H7 (cell line): ENCODE results near the gene FLYWCH1. TPM values are rescaled to one million over a fixed set of nuclear protein-coding genes. Genes with fewer than 3 reads are reported as not detected.
"Not testable (repeated sequence)": the region's sequence is repeated elsewhere in the genome, so short reads cannot be mapped to it uniquely, and the experiment has no call there.

Source experiments
- DNase-seq: peaks from one replicate; pipeline ENCODE4 v3.0.0; 2012
- H3K27me3 ChIP-seq: 2 replicates; pipeline ENCODE4 v1.6.0; 2011; ENCODE audit warnings: mild to moderate bottlenecking, low read length; ENCODE audit not compliant: control insufficient read depth, insufficient read depth
- H3K36me3 ChIP-seq: replicated peaks from 2 replicates; pipeline ENCODE4 v1.5.1; 2011; ENCODE audit warnings: low read length; ENCODE audit not compliant: control insufficient read depth, insufficient read depth
- H3K4me3 ChIP-seq: 2 replicates; pipeline ENCODE4 v1.5.1; 2011; ENCODE audit warnings: low read depth, mild to moderate bottlenecking, control low read depth, low read length, moderate library complexity; ENCODE audit not compliant: insufficient read depth
- total RNA-seq: library from RNA; depleted of rRNA; stranded (reverse); fragments of >200 nt; shearing (Covaris generic); gene quantifications from 2 replicates; pipeline ENCODE4 v1.2.3, GENCODE V29; 2014

FLYWCH1 gene
- total RNA-seq, 1 experiment from 2014 or later = 22.7 TPM

GRCh38 chr16:2928151-2928550, 16.4 kb downstream of the FLYWCH1 start:
- H3K4me3 ChIP-seq = not testable (repeated sequence)

GRCh38 chr16:2928796-2929195, 17.1 kb downstream of the FLYWCH1 start:
- H3K27me3 ChIP-seq = no peaks in the 10 kb centered on the region
- DNase-seq = peak; percentile 51
- H3K4me3 ChIP-seq = no peak overlapping the region
- H3K36me3 ChIP-seq = peaks cover 1% of the 10 kb centered on the region; the same call in 1 of the 2 replicates

More at GRCh38 chr16:2928151-2928550, 16.4 kb downstream of the FLYWCH1 start:
- H3K36me3 ChIP-seq, H3K27me3 ChIP-seq, DNase-seq: not testable (repeated sequence)

- Histone ChIP-seq H3K27me3 (no peaks in the 10 kb centered on the region), H3K36me3 (peaks cover 1% of the 10 kb centered on the region; the same call in 1 of the 2 replicates)
- peak; percentile 32 for DNase-seq
Observed at GRCh38 chr16:2929693-2930092, 18.0 kb downstream of the FLYWCH1 start.

GRCh38 chr16:2930236-2930635, 18.5 kb downstream of the FLYWCH1 start:
- no peaks in the 10 kb centered on the region for H3K27me3 ChIP-seq
- H3K36me3 ChIP-seq = peaks cover 1% of the 10 kb centered on the region; the same call in 1 of the 2 replicates
- no peak for DNase-seq
- no peak overlapping the region for H3K4me3 ChIP-seq

More at GRCh38 chr16:2929693-2930092, 18.0 kb downstream of the FLYWCH1 start:
- H3K4me3 ChIP-seq = no peak overlapping the region

- DNase-seq, H3K4me3 ChIP-seq, H3K27me3 ChIP-seq, H3K36me3 ChIP-seq: not testable (repeated sequence)
Observed at GRCh38 chr16:2931231-2931914, 19.6 kb downstream of the FLYWCH1 start.

- Histone ChIP-seq H3K36me3 (peaks cover 1% of the 10 kb centered on the region), H3K4me3 (no peak overlapping the region), H3K27me3 (no peaks in the 10 kb centered on the region)
- peak; percentile 43 for DNase-seq
Observed at GRCh38 chr16:2933136-2933535, 21.4 kb downstream of the FLYWCH1 start.

GRCh38 chr16:2933701-2934100, 22.0 kb downstream of the FLYWCH1 start:
- peaks cover 1% of the 10 kb centered on the region for H3K36me3 ChIP-seq
- no peak overlapping the region for H3K4me3 ChIP-seq
- H3K27me3 ChIP-seq = no peaks in the 10 kb centered on the region
- peak; percentile 33 for DNase-seq

GRCh38 chr16:2934450-2934849, 22.7 kb downstream of the FLYWCH1 start:
- peaks cover 1% of the 10 kb centered on the region for H3K36me3 ChIP-seq
- DNase-seq = no peak
- no peaks in the 10 kb centered on the region for H3K27me3 ChIP-seq
- no peak overlapping the region for H3K4me3 ChIP-seq

- peak; percentile 57 for DNase-seq
Observed at GRCh38 chr16:2936436-2937011, 24.8 kb downstream of the FLYWCH1 start.

GRCh38 chr16:2937170-2937569, 25.4 kb downstream of the FLYWCH1 start:
- H3K27me3 ChIP-seq = no peaks in the 10 kb centered on the region

More at GRCh38 chr16:2936436-2937011, 24.8 kb downstream of the FLYWCH1 start:
- no peak overlapping the region for H3K4me3 ChIP-seq
- no peaks in the 10 kb centered on the region for H3K27me3 ChIP-seq
- H3K36me3 ChIP-seq = peaks cover 2% of the 10 kb centered on the region

GRCh38 chr16:2938206-2938605, 26.5 kb downstream of the FLYWCH1 start:
- no peak overlapping the region for H3K4me3 ChIP-seq
- peaks cover 2% of the 10 kb centered on the region for H3K36me3 ChIP-seq
- peak; percentile 35 for DNase-seq
- no peaks in the 10 kb centered on the region for H3K27me3 ChIP-seq

More at GRCh38 chr16:2937170-2937569, 25.4 kb downstream of the FLYWCH1 start:
- DNase-seq = peak; percentile 51
- peaks cover 2% of the 10 kb centered on the region for H3K36me3 ChIP-seq
- H3K4me3 ChIP-seq = no peak overlapping the region

GRCh38 chr16:2939968-2940367, 28.2 kb downstream of the FLYWCH1 start:
- Histone ChIP-seq H3K27me3 (no peaks in the 10 kb centered on the region), H3K36me3 (peaks cover 2% of the 10 kb centered on the region), H3K4me3 (no peak overlapping the region)
- no peak for DNase-seq

- DNase-seq = no peak
- Histone ChIP-seq H3K4me3 (no peak overlapping the region), H3K27me3 (no peaks in the 10 kb centered on the region), H3K36me3 (peaks cover 2% of the 10 kb centered on the region; the same call in 1 of the 2 replicates)
Observed at GRCh38 chr16:2942045-2942444, 30.3 kb downstream of the FLYWCH1 start.

GRCh38 chr16:2943716-2944115, 32.0 kb downstream of the FLYWCH1 start:
- not testable (repeated sequence) for H3K36me3 ChIP-seq, H3K27me3 ChIP-seq, H3K4me3 ChIP-seq, DNase-seq

- Histone ChIP-seq H3K27me3 (no peaks in the 10 kb centered on the region), H3K4me3 (no peak overlapping the region), H3K36me3 (no peaks in the 10 kb centered on the region; the same call in 1 of the 2 replicates)
- no peak for DNase-seq
Observed at GRCh38 chr16:2946649-2947048, 34.9 kb downstream of the FLYWCH1 start.
